Vagina (tissue), 2 donors: ENCODE measurements around the gene SMARCAD1. TPM values are rescaled to one million over a fixed set of nuclear protein-coding genes. Genes with fewer than 3 reads are reported as not detected.
"Not testable (repeated sequence)": the region's sequence is repeated elsewhere in the genome, so short reads cannot be mapped to it uniquely, and the experiment has no call there.

Experiments used
- DNase-seq, 2 donors: peaks; one replicate each; pipeline ENCODE4 v3.0.0-alpha.2; 2017; ENCODE audit errors: extremely low spot score in 2 of 2
- H3K27ac ChIP-seq: fragments of 200-600 bp; sonication (generic); one replicate; pipeline ENCODE4 v1.5.1; 2019
- H3K27me3 ChIP-seq: fragments of 200-600 bp; sonication (generic); one replicate; pipeline ENCODE4 v1.5.1; 2019
- H3K36me3 ChIP-seq, 2 donors: fragments of 200-600 bp; sonication (generic); one replicate each; pipeline ENCODE4 v1.5.1; 2017 to 2019
- H3K4me1 ChIP-seq: fragments of 200-600 bp; sonication (generic); one replicate; pipeline ENCODE4 v1.5.1; 2019
- H3K4me3 ChIP-seq, 2 donors: fragments of 200-600 bp; sonication (generic); 1 replicate in 1 of 2; 2 replicates in 1 of 2; pipeline ENCODE4 v1.5.1; 2016 to 2019
- H3K9me3 ChIP-seq: fragments of 200-600 bp; sonication (generic); one replicate; pipeline ENCODE4 v1.5.1; 2019
- CTCF ChIP-seq, 3 experiments: fragments of 450-650 bp in 2 of 3; fragments of 200-600 bp in 1 of 3; sonication (generic) in 1 of 3; IDR thresholded peaks; one replicate each; pipeline ENCODE4 v1.5.1; 2017 to 2019; ENCODE audit warnings: antibody characterized with exemption in 3 of 3, mild to moderate bottlenecking in 2 of 3, moderate library complexity in 2 of 3
- POLR2A ChIP-seq, 2 donors: fragments of 450-650 bp; IDR thresholded peaks; one replicate each; pipeline ENCODE4 v1.6.1; 2017; ENCODE audit warnings: antibody characterized with exemption in 2 of 2, mild to moderate bottlenecking in 2 of 2, moderate library complexity in 2 of 2
- POLR2AphosphoS5 ChIP-seq, 2 donors: sonication (generic); formaldehyde crosslinking; IDR thresholded peaks; one replicate each; pipeline ENCODE4 v1.9.0; 2017; ENCODE audit warnings: antibody characterized with exemption in 2 of 2, mild to moderate bottlenecking in 2 of 2, low read depth in 1 of 2; ENCODE audit not compliant: insufficient read depth in 1 of 2
- intact Hi-C: fragments of 100-400 bp; cut with DNase I; formaldehyde crosslinking; loops from one replicate; pipeline ENCODE4 v1.15.1; 2023
- total RNA-seq: library from RNA; depleted of rRNA; stranded (reverse); fragments of >200 nt; gene quantifications from one replicate; pipeline ENCODE4 v1.2.3, GENCODE V29; 2016

The SMARCAD1 gene
- total RNA-seq, 1 donor from 2014 or later: 21.6 TPM

- Histone ChIP-seq H3K27ac (no peak overlapping the region), H3K36me3 (peaks cover 0 to 79% of the 10 kb centered on the region in 2 donors), H3K9me3 (no peaks in the 10 kb centered on the region), H3K27me3 (no peaks in the 10 kb centered on the region), H3K4me1 (no peaks in the 10 kb centered on the region), H3K4me3 (no peak overlapping the region)
- no peak for TF ChIP-seq CTCF (IDR thresholded peaks at IDR 0.05)
- no peak for TF ChIP-seq POLR2A (IDR thresholded peaks at IDR 0.05)
- TF ChIP-seq POLR2AphosphoS5 (IDR thresholded peaks at IDR 0.05; ENCODE audit: insufficient read depth in 1 of 2, low read depth in 1 of 2): no peak
- DNase-seq: no peak
- intact Hi-C loops: no loop called here
Measured at GRCh38 chr4:94278781-94279180, 71.1 kb downstream of the SMARCAD1 start.

GRCh38 chr4:94284889-94285288, 77.2 kb downstream of the SMARCAD1 start:
- H3K9me3 ChIP-seq: no peaks in the 10 kb centered on the region
- H3K4me1 ChIP-seq: no peaks in the 10 kb centered on the region
- intact Hi-C loops: no loop called here
- no peak overlapping the region for H3K4me3 ChIP-seq
- H3K27ac ChIP-seq: no peak overlapping the region
- TF ChIP-seq CTCF (IDR thresholded peaks at IDR 0.05): no peak
- no peak for TF ChIP-seq POLR2A (IDR thresholded peaks at IDR 0.05)
- TF ChIP-seq POLR2AphosphoS5 (IDR thresholded peaks at IDR 0.05; ENCODE audit: insufficient read depth in 1 of 2, low read depth in 1 of 2): no peak
- DNase-seq: no peak
- no peaks in the 10 kb centered on the region for H3K27me3 ChIP-seq
- peaks cover 0 to 63% of the 10 kb centered on the region in 2 donors for H3K36me3 ChIP-seq

- no peaks in the 10 kb centered on the region for H3K9me3 ChIP-seq
- H3K27ac ChIP-seq: no peak overlapping the region
- peaks cover 0 to 62% of the 10 kb centered on the region in 2 donors for H3K36me3 ChIP-seq
- H3K27me3 ChIP-seq: no peaks in the 10 kb centered on the region
- no peak for TF ChIP-seq CTCF (IDR thresholded peaks at IDR 0.05)
- no peak for TF ChIP-seq POLR2A (IDR thresholded peaks at IDR 0.05)
- no peak for TF ChIP-seq POLR2AphosphoS5 (IDR thresholded peaks at IDR 0.05; ENCODE audit: insufficient read depth in 1 of 2, low read depth in 1 of 2)
- intact Hi-C loops: no loop called here
- H3K4me1 ChIP-seq: no peaks in the 10 kb centered on the region
- no peak overlapping the region for H3K4me3 ChIP-seq
- DNase-seq: no peak
Measured at GRCh38 chr4:94285666-94286065, 78.0 kb downstream of the SMARCAD1 start.

- H3K36me3 ChIP-seq: peaks cover 0 to 25% of the 10 kb centered on the region in 2 donors
- intact Hi-C loops: no loop called here
- H3K9me3 ChIP-seq: no peaks in the 10 kb centered on the region
- no peak overlapping the region for H3K4me3 ChIP-seq
- no peaks in the 10 kb centered on the region for H3K4me1 ChIP-seq
- no peaks in the 10 kb centered on the region for H3K27me3 ChIP-seq
- TF ChIP-seq POLR2AphosphoS5 (IDR thresholded peaks at IDR 0.05; ENCODE audit: insufficient read depth in 1 of 2, low read depth in 1 of 2): no peak
- TF ChIP-seq POLR2A (IDR thresholded peaks at IDR 0.05): no peak
- no peak for TF ChIP-seq CTCF (IDR thresholded peaks at IDR 0.05)
- DNase-seq: no peak
- H3K27ac ChIP-seq: no peak overlapping the region
Measured at GRCh38 chr4:94290245-94290644, 82.6 kb downstream of the SMARCAD1 start.

DNA sequence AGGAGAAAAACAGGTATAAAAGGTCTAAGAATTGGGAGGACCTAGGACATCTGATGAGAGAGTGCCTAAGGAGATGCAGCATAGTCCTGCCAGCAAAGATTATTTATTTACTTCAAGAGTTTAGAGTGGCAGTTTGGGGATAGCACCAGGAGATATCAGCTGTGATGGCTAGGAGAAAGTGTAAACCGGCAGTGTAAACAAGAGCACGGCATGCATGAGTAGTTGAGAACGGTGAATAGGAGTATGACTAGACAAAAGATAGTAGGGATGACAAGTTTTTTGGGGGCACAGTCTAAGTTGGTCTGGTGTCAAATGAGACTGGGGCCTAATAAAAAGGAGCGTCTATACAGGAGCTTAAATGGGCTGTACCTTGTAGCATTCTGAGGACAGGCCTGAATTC, 86.3 kb downstream of the SMARCAD1 start:
- H3K4me1 ChIP-seq, intact Hi-C loops, H3K27ac ChIP-seq, H3K27me3 ChIP-seq, H3K9me3 ChIP-seq, H3K4me3 ChIP-seq, DNase-seq: not testable (repeated sequence)
- peaks cover 0 to 17% of the 10 kb centered on the region in 2 donors for H3K36me3 ChIP-seq

DNA sequence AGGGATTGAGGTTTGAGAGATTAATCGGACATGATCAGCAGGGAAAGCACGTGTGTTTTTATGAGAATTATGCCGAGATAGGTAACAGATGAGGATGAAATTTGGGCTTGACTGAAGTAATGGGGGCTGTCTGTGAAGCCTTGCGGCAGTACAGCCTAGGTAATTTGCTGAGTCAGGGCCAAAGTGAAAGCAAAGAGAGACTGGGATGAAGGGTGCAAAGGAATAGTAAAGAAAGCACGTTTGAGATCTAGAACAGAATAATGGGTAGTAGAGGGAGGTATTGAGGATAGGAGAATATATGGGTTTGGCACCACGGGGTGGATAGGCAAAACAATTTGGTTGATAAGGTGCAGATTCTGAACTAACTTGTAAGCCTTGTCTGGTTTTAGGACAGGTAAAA, 87.8 kb downstream of the SMARCAD1 start:
- H3K9me3 ChIP-seq, H3K27me3 ChIP-seq, H3K36me3 ChIP-seq, H3K27ac ChIP-seq, DNase-seq, intact Hi-C loops, H3K4me1 ChIP-seq, H3K4me3 ChIP-seq: not testable (repeated sequence)
